Measurements from ENCODE around the gene GNA12. TPM values are rescaled to one million over a fixed set of nuclear protein-coding genes. Genes with fewer than 3 reads are reported as not detected.

GNA12 gene
- total RNA-seq, 3 donors from 2014 or later (not counting 1 experiment from before 2014, with no cell fraction given) = 12.6 to 20.2 (median 19.5) TPM

GRCh38 chr7:2823130-2823529 lies 21.0 kb downstream of the GNA12 start:
- ATAC-seq = no peak

DNA sequence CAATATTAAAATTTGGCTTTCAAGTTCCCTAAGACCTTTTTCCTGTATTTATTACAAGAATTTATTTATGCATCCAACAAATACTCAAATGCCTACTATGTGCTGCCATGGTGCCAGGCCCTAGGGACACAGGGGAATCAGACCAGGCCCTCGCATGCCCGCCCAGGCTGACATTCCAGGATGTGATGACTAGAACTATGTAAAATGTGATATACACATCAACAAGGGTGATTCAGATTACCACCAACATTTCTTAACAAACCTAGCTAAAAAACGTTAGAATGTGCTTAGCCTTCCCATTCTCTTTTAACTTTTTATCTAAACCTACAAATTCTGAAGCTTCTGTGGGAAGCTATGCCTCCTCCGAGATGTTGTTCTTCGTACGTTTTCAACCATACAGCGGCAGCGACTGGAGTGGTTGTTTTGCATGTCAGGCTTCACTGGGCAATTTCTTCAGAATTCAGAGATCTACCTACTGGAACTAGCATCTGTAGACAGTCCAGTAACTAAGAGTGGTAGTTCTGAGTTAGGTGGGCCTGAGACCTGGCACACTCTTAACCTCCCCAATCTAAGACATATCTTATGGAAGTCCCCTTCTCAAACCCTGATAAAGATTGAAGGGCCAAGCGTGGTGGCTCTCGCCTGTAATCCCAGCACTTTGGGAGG lies 22.1 kb downstream of the GNA12 start:
- intact Hi-C loops (cut with micrococcal nuclease) = no loop called here

More at GRCh38 chr7:2823130-2823529, 21.0 kb downstream of the GNA12 start:
- no peak overlapping the region for H3K27ac ChIP-seq (ENCODE audit: low read length)
- Mint-ChIP-seq H3K27me3 (ENCODE audit: low read depth in 2 of 2) (no peaks in the 10 kb centered on the region), H3K27ac (no peak overlapping the region), H3K36me3 (no peaks in the 10 kb centered on the region), H3K4me3 (no peak overlapping the region), H3K4me1 (peaks cover 24 to 26% of the 10 kb centered on the region in 2 donors), H3K9me3 (no peaks in the 10 kb centered on the region)
- DNase-seq = no peak
- H3K27me3 ChIP-seq (ENCODE audit: control insufficient read depth, insufficient read depth, low read length) = no peaks in the 10 kb centered on the region
- no peaks in the 10 kb centered on the region for H3K36me3 ChIP-seq (ENCODE audit: control insufficient read depth, insufficient read depth, low read length)
- 100% methylated on average over 4 of the region's 5 CpGs for WGBS (ENCODE audit: insufficient coverage)
- intact Hi-C loops (cut with micrococcal nuclease) = no loop called here
- no peaks in the 10 kb centered on the region for H3K9me3 ChIP-seq (ENCODE audit: control insufficient read depth, insufficient read depth, low read length)
- no peak overlapping the region for H3K4me3 ChIP-seq (ENCODE audit: low read length)
- peaks cover 14% of the 10 kb centered on the region for H3K4me1 ChIP-seq (ENCODE audit: control insufficient read depth, insufficient read depth, low read length)
- TF ChIP-seq, protein P1, sequence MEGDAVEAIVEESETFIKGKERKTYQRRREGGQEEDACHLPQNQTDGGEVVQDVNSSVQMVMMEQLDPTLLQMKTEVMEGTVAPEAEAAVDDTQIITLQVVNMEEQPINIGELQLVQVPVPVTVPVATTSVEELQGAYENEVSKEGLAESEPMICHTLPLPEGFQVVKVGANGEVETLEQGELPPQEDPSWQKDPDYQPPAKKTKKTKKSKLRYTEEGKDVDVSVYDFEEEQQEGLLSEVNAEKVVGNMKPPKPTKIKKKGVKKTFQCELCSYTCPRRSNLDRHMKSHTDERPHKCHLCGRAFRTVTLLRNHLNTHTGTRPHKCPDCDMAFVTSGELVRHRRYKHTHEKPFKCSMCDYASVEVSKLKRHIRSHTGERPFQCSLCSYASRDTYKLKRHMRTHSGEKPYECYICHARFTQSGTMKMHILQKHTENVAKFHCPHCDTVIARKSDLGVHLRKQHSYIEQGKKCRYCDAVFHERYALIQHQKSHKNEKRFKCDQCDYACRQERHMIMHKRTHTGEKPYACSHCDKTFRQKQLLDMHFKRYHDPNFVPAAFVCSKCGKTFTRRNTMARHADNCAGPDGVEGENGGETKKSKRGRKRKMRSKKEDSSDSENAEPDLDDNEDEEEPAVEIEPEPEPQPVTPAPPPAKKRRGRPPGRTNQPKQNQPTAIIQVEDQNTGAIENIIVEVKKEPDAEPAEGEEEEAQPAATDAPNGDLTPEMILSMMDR (IDR thresholded peaks at IDR 0.05) = no peak

GRCh38 chr7:2821161-2821841 lies 22.8 kb downstream of the GNA12 start:
- H3K27ac ChIP-seq (ENCODE audit: low read length) = no peak overlapping the region
- no peaks in the 10 kb centered on the region for H3K36me3 Mint-ChIP-seq
- WGBS (ENCODE audit: insufficient coverage) = 75% methylated on average over 12 of the region's 12 CpGs
- intact Hi-C loops (cut with micrococcal nuclease) = no loop called here
- H3K27me3 Mint-ChIP-seq (ENCODE audit: low read depth in 2 of 2) = no peaks in the 10 kb centered on the region
- no peaks in the 10 kb centered on the region for H3K27me3 ChIP-seq (ENCODE audit: control insufficient read depth, insufficient read depth, low read length)
- TF ChIP-seq, protein P1 (IDR thresholded peaks at IDR 0.05) = no peak
- ATAC-seq = no peak
- no peaks in the 10 kb centered on the region for H3K36me3 ChIP-seq (ENCODE audit: control insufficient read depth, insufficient read depth, low read length)
- no peak overlapping the region for H3K4me3 Mint-ChIP-seq
- H3K27ac Mint-ChIP-seq = no peak overlapping the region
- peaks cover 21 to 29% of the 10 kb centered on the region in 2 donors for H3K4me1 Mint-ChIP-seq
- H3K9me3 ChIP-seq (ENCODE audit: control insufficient read depth, insufficient read depth, low read length) = no peaks in the 10 kb centered on the region
- H3K9me3 Mint-ChIP-seq = no peaks in the 10 kb centered on the region
- H3K4me3 ChIP-seq (ENCODE audit: low read length) = no peak overlapping the region
- DNase-seq = no peak
- peaks cover 14% of the 10 kb centered on the region for H3K4me1 ChIP-seq (ENCODE audit: control insufficient read depth, insufficient read depth, low read length)

More for the DNA sequence above, 22.1 kb downstream of the GNA12 start:
- no peaks in the 10 kb centered on the region for H3K9me3 Mint-ChIP-seq
- TF ChIP-seq, protein P1 (IDR thresholded peaks at IDR 0.05) = no peak
- H3K27me3 ChIP-seq (ENCODE audit: control insufficient read depth, insufficient read depth, low read length) = no peaks in the 10 kb centered on the region
- H3K4me1 ChIP-seq (ENCODE audit: control insufficient read depth, insufficient read depth, low read length) = peaks cover 14% of the 10 kb centered on the region
- ATAC-seq = no peak
- no peak for DNase-seq
- H3K27ac Mint-ChIP-seq = no peak overlapping the region
- H3K27ac ChIP-seq (ENCODE audit: low read length) = no peak overlapping the region
- H3K27me3 Mint-ChIP-seq (ENCODE audit: low read depth in 2 of 2) = no peaks in the 10 kb centered on the region
- no peaks in the 10 kb centered on the region for H3K36me3 Mint-ChIP-seq
- 77% methylated on average over 8 of the region's 10 CpGs for WGBS (ENCODE audit: insufficient coverage)
- no peak overlapping the region for H3K4me3 ChIP-seq (ENCODE audit: low read length)
- H3K4me3 Mint-ChIP-seq = no peak overlapping the region
- H3K4me1 Mint-ChIP-seq = peaks cover 26 to 29% of the 10 kb centered on the region in 2 donors
- H3K9me3 ChIP-seq (ENCODE audit: control insufficient read depth, insufficient read depth, low read length) = no peaks in the 10 kb centered on the region
- H3K36me3 ChIP-seq (ENCODE audit: control insufficient read depth, insufficient read depth, low read length) = no peaks in the 10 kb centered on the region

Data from natural killer cell (primary cell).